Stomach (tissue), 4 donors: Measurements from ENCODE around the gene ATP6V1G2.

ENCODE experiments used
- CTCF ChIP-seq, 7 experiments: fragments of 450-650 bp in 4 of 7; fragments of 200-600 bp in 3 of 7; sonication (generic) in 3 of 7; IDR thresholded peaks; one replicate each; pipeline ENCODE4 v1.5.1; 2016 to 2019; ENCODE audit warnings: antibody characterized with exemption in 7 of 7, control low read depth in 2 of 7, mild to moderate bottlenecking in 1 of 7
- POLR2A ChIP-seq, 4 donors: fragments of 450-650 bp; IDR thresholded peaks; one replicate each; pipeline ENCODE4 v1.6.1; 2016; ENCODE audit warnings: antibody characterized with exemption in 4 of 4, control low read depth in 2 of 4, mild to moderate bottlenecking in 1 of 4, moderate library complexity in 1 of 4

- no peak for TF ChIP-seq CTCF (IDR thresholded peaks at IDR 0.05)
- TF ChIP-seq POLR2A (IDR thresholded peaks at IDR 0.05) = no peak
These were observed 28.0 kb upstream of the ATP6V1G2 start for GRCh38 chr6:31574106-31575061.
